D341Med (cell line): ENCODE data around the gene KCNJ11.

ENCODE experiments used
- DNase-seq: peaks from one replicate; pipeline ENCODE4 v3.0.0; 2012; ENCODE audit warnings: low spot score

KCNJ11 gene

GRCh38 chr11:17353821-17354600 is 34.4 kb downstream of the KCNJ11 start:
- DNase-seq, result no peak

GRCh38 chr11:17352950-17353820 is 35.3 kb downstream of the KCNJ11 start:
- DNase-seq, result peak; percentile 85

GRCh38 chr11:17351510-17352176 is 36.8 kb downstream of the KCNJ11 start, which contains the start of gene NCR3LG1:
Gene NCR3LG1 (plus strand): TSS chr11:17351800. CDS start chr11:17351970, 170 bp downstream.
- DNase-seq, result peak; percentile 40

- DNase-seq, result no peak
Observed at GRCh38 chr11:17351172-17351509, 37.3 kb downstream of the KCNJ11 start.

- no peak for DNase-seq
Observed at GRCh38 chr11:17350455-17351171, 37.8 kb downstream of the KCNJ11 start.

- DNase-seq, result no peak
Observed at GRCh38 chr11:17347676-17348075, 40.8 kb downstream of the KCNJ11 start.

GRCh38 chr11:17343907-17344306 is 44.6 kb downstream of the KCNJ11 start:
- DNase-seq, result no peak

GRCh38 chr11:17343257-17343656 is 45.2 kb downstream of the KCNJ11 start:
- DNase-seq, result no peak
